GM18498 (cell line): ENCODE data around the gene ASB12.
"Not testable (repeated sequence)": the region's sequence is repeated elsewhere in the genome, so short reads cannot be mapped to it uniquely, and the experiment has no call there.

Experiments used
- ATAC-seq: cut with Tn5 transposase; IDR thresholded peaks from one replicate; pipeline ENCODE4 v1.9.1; 2021; ENCODE audit warnings: mild to moderate bottlenecking, moderate library complexity; ENCODE audit not compliant: unreplicated experiment

The ASB12 gene, protein sequence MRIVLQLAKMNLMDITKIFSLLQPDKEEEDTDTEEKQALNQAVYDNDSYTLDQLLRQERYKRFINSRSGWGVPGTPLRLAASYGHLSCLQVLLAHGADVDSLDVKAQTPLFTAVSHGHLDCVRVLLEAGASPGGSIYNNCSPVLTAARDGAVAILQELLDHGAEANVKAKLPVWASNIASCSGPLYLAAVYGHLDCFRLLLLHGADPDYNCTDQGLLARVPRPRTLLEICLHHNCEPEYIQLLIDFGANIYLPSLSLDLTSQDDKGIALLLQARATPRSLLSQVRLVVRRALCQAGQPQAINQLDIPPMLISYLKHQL

DNA sequence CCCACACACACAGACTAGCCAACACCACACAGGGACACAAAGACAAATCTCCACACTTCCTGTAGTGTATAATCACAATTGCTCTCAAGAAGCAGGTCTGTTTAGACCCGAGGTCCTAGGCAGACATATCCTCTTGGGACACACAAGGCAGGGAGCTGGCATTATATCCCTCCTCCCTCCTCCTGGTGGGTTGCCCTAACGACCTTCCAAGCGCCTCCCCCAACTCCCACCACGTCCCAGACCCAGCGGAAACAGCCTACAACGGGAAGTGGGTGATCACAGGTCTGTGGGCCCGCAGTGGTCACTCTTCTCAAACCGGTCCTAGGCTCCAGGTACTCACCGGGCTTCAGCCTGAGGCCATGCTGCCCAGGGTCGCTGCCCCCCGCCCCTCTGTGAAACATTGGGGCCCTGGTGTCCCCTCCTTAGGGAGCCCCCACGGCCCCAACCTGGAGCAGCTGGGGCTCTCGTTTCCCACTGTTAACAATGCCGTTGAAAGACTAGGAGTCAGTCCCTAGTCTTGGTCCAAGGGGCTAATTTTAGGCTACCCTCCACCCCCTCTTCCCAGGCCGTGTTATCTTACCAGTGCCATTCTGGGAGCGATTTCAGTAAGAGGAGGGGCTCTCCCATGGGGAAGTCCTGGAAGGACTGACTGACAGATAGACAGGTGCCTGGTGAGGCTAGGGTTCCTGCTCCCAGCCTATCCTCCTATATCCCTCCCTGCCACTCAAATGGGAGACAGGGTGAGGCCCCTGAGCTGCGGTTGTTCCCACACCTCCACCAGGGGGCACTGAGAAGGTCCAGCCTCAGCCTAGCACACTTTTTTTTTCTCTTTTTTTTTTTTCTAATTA lies at the start of gene ASB12:
Gene ASB12 (minus strand): TSS at position 485 of the 848 bp plus-strand sequence. CDS start 4,957 bp downstream, outside the sequence.
- ATAC-seq, result no peak

DNA sequence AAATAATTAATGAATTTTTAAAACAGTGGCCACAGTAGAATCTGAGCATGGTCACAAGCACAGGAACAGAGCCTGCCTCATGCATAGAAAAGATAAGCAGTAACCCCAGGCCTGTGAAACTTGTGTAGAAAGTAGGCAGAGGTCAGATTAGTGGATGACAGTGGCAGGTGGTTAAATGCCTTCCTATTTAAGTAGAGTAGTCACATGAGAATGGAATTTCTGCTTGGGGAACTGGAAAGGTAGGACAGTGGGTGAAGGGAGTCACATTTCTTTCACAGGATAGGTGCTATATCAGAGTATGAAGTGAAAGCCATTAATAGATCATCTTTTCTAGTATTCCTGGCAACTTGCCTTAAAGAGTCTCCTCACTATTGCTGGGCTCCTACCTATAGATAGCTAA lies 34.9 kb upstream of the ASB12 start:
- no peak for ATAC-seq

DNA sequence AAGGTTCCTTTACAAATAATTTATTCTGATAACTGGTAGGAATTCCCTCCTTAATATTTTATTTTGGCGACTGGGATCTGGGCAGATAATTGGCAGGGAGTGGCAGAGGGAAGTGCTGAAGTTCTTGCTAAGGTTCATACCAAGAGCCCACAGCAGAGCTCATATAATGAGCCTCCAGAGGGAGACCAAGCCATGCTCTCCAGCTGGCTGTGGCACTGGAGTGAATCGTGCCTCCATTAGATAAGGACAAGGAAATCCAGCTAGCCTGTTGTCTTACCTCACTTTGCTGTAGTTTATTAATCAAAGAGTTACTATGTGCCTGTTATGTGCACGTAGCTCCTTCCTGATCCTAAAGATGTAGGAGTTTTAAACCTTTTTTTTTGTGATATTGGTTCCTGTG lies 1.3 kb downstream of the ASB12 start:
- no peak for ATAC-seq

DNA sequence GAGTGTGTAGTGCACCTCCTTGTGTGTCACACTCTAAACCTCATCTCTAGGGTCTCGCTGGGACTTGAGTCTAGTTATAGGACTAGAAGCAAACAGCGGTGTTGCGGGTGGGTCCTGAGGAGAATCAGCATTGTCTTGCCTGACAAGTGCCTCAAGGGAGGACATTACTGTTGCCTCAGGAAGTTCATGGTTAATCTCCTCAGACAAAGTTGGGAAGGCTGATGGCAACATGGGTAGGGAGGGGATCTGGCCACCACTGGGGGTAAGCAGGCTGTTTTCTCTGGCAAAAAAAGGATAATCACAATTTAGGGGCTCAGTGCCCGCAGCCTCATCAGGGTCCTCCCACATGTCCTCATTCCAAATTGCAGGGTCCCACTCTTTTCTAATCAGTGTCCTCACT lies 12.4 kb downstream of the ASB12 start:
- no peak for ATAC-seq

DNA sequence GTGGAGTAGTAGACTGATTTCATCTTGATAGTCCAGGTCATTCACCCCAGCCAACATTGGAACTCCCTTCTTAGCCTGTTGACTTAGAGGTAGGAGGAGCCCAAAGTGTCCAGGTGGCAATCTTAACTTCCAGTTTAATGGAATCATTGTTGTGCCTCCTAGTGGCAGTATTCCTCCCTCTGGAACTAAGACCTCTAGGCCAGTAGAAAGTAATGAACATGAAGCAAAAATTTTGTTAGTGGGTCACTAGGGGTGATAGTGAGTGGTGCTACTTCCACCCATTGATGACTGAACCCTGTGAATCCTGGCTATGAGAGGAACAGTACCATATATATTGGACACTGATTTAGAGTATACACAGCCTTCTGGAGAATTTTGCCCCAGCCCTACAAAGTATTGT lies 16.4 kb downstream of the ASB12 start:
- ATAC-seq, result not testable (repeated sequence)

DNA sequence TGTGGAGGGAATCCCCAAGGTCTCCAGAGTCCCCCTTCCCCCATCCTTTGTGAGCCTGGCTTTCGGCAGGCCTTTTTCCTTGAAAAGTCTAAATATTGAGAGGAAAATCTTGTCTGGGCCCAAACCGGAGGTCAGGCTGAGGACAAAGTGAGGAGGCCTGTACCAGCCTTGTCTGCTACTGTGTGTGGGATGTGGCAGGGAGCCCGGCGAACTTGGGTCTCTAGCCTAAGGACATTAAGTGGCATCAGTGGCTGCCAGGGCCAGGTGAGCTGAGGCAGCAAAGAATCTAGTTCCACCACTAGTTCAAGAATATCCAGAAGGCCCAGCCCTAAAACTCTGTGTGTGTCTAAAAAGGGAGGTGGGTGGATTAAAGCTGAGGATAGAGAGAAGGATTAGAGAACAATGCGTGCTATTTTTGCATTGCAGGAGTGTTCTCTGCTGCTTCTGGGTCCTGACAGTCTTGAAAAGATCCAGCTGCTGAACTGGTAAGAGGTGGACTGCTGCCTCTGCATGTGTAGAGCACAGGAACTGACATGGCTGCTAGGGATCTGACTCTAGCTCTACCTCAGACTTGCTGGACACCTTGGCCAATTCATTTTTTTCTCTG lies 23.7 kb downstream of the ASB12 start:
- no peak for ATAC-seq

DNA sequence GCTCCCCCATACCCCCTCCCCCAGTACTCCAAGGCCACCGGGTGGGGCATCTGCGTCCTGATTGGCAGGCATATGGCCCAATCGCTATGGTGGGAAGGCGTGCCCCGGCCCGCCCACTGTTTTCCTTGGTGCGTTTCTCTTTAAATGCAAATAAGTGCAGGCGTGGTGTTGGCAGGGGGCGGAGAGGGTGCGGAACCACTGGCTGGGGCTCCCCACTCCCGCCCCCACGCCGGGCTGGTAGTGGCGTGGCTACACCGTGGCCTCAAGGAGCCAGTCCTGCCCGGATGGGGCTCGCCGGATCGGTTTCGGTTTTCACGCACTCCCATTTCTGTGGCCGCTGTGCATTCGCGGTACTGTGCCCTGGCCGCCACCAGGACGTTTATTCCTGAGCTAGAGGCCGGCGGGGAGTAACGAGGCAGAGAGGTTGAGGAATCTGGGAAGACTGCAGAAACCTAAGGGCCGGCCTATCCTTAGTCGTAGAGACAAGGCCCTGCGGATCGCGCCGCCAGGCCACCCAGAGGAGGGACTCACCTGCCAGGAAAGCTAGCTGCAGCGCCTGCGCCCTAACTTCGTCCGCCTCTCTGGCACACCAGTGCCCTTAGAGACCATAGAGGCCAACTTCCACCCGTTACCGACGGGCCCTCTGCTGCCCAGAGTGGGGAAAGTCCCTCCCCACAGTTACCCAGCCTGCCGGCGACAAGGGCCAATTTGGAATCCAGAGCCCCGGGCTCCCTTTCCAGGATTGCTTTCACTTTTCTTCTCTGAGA lies 24.5 kb downstream of the ASB12 start:
- peak; percentile 93 for ATAC-seq

DNA sequence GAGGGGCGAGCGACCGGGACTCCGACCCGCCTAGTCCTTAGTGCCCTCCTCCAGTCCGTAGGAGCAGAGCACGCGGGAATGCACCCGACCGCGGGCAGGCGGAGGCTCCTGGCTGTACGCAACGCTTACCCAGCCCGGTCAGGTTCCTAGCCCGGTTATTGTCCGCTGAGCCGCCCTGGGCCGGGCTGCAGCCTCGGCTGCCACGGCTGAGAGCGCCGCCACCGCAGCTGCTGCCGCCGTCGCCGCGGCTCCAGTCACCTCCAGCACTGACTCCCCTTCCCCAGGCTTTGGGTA lies 25.0 kb downstream of the ASB12 start, which contains the start of gene AMER1:
Gene AMER1 (minus strand): TSS at position 268 of the 294 bp plus-strand sequence. CDS start 12,422 bp downstream, outside the sequence.
- ATAC-seq, result peak; percentile 41

DNA sequence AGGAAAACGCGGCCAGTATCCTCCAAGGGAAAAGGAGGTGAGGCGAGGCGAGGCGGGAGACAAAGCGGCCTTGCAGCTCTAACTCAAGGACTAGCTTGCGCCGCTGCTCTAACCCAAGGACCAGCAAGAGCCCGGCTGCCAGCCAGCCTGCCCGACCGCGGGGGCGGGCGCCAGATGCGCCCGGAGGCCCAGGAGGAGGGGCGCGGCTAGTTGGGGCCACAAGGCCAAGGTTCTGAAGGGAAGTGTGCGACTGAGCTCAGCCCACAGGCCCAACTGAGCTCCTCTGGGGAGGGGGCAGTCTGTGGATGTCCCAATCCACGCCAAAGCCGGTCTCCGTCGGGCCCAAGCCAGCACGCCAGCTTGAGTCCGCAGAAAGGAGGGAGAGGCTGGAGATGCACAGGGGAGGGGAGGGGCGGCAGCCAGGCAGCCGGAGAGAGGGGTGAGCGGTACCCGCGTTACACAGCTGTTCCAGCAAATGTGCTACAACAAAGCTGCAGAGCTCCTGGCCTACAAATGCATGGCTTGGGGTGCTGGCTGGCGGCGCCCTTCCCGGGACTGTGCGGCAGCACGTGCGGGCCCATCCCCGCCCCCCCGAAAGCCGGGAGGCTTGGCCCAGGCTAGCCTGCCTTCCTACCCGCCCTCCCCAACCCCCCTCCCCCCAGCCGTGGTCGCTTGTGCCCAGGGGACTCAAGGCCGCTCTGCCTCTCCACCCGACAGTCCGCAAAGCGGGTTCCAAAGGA lies 25.5 kb downstream of the ASB12 start:
- ATAC-seq, result peak; percentile 8

DNA sequence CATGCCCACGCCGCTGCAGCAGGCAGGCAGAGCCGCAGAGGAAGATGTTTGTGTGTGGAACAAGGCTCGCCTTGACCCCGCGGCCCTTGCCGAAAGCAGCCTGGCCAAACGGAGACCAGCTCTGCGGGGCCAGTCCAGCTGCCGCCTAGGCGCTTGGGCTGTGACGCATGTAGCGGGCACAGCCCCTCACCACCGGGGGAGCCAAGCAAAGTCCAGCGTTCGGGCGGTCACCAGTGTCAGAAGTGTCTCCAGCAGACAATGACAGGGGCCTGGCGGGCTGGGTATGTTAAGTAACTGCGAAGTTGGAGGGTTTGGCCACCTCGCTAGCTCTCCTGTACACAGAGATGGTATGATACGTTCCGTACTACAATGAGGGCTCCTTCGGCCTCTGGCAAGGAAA lies 26.2 kb downstream of the ASB12 start:
- no peak for ATAC-seq

DNA sequence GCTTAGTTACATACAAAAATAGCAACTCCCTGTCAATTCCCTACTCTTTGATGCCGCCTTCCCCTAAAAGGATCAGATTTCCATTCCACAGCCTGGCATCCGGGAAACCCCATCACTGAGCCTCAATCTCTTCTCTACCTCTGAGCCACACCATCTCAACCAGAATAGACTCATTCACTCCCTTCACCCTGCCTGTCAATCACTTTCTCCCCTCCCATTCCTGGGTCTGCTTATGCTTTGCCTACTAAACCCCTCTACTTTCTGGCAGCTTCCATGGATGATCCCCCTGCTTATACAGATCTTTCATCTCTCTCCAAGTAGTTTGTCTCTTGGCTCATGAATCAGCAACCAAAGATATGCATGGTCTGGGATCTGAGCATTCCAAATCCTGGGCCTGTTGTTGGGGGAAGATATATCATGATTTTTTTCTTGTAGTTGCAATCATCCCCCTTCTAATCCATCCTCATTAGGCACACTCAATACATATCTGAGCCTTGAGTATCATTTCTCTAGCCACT lies 27.5 kb downstream of the ASB12 start:
- no peak for ATAC-seq

DNA sequence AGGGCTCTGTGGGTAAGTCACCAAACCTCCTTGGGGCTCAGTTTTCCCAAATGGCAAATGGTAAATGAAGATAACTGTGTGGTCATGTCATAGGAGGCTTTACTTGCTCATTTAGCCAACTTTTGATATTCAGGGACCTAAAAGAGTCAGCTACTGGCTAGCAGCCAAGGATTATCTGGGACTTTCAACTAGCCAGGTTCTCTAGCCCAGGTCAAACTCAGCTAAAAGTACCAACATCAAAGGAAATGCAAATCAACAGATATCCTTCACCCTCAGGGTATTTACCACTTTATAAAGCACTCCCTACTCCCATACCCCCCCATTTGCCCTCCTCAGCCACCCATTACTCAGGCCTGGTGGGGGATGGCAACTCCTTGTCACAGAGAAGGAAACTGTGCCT lies 32.4 kb downstream of the ASB12 start:
- ATAC-seq, result no peak

DNA sequence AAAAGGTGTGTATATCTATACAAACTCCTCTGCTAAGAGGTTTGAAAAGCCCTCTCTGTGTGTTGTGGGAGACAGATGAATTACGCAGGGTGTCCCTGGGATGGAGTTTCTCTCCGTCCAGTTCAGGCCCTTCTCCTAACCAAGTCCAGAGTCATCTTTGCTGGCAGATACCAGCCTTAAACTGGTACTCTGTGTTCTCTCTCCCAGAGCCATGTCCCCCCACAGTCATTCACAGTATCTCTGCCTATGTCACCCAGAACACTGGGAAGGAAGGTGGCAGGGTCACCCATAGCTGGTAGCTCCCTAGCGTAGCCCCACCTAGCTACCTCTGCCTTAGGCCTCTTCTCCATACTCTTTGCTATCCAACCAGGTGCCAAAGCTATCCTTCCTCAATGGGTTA lies 33.8 kb downstream of the ASB12 start:
- ATAC-seq, result no peak

DNA sequence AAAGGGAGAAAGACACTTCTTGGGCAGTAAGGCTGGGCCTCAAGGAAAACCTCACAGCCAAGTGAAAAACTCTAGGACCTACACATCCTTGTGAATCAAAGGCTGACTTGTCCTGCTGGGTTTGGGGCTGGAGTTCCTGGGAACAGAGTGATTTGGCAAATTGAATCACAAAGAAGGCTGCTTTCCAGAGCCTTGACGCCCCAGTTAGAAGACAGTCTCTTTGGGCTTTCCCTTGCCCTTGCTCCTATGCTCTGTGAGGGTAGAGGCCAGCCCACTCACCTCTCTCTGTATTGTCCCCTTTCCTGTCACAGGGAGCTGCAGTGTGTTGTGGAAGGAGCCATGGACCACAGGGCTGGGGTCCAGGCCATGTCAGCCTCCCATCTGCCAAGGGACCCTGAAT lies 34.5 kb downstream of the ASB12 start:
- no peak for ATAC-seq

DNA sequence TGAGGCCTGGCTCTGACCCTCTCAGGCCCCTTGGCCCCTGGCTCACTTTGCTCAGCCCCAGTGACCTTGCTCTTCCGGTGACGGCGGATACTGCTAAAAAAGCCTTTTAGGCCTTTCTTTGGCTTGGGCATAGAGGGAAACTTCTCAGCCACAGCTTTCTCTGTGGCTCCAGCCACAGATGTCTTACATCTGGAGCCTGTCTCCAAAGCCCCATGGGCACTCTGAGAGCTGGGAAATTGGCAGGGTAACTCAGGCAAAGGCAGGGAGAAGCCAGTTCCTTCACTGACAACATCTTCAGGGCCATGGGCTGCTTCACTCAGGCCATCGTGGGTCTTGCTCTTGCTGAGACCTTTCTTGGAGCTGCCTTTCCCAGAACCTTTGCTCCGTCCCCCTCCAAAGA lies 37.7 kb downstream of the ASB12 start:
- ATAC-seq, result no peak

DNA sequence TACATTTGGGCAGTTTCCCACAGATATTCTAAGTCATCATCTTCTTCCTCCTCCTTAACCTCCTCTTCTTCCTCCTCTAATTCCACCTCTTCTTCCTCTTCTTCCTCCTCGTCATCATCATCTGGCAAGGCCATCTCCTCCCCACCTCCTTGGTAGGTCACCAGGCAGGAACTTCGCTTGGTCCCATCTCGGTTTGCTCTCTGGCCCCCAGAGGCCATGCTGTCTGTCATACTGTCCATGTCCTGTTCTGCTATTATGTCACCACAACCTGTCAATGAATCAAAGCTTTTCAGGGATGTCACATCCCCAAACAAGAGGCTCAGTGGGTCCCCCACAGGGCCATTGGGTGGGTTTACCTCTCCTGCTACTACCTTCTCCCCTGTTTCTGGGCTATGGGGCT lies 38.4 kb downstream of the ASB12 start:
- ATAC-seq, result no peak

DNA sequence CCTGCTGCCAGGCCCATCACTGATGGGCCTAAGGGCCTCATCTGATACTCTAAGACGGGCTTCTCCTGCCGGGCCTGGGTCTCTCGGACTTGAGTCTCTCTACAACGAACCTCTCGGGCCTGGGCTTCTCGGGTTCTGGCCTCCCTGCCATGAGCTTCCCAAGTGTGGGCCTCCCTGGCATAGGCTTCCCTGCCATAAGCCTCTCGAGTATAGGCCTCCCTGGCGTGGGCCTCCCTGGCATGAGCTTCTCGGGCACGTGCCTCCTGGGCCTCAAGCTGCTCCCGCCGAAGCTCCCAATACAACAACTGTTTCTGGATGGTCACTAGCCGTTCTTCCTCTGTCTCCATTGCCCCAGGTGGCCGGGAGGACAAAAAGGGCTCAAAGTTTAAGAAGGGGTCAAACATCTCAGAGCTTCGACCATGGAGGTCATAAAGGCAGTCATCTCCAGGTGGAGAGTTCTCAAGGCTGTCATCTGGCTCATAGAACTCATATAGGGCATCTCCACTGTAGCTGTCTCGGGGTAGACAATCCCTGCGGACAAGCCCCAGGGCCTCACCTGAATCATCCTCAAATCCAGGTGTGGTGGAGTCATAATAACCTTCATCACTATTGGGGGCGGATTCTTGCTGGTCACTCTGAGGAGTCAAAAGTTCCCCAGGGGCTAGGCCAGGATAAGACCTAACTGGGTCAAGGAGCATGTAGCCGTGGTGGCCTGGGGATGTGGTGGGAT lies 39.0 kb downstream of the ASB12 start:
- ATAC-seq, result no peak

DNA sequence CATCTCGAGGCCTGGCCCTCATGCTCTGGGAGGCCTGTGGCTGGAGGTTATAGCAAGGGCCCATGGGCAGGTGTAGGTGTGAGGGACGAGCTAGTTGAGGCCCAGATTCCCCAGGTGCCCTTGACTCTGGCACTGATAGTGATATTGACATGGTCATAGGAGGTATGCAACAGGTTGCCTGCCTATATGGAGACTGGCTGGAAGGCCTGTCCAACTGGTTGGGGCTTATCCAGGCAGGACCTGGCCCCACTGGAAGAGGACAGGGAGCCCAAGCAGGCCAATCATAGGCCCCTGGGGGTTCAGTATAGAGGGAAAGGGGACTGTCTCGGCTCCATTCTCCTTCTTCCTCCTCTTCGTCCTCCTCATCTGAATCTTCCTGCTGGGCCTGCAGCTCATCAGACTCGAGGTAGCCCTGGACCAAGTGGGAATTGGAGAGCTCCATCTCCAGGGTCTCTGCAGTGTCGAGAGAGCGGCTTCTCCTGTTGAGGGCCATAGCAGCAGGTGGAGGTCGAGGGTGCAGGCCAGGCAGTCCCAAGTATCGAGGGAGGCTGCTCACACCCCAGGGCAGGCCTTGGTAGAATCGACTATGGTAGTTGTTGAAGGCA lies 40.2 kb downstream of the ASB12 start:
- no peak for ATAC-seq

DNA sequence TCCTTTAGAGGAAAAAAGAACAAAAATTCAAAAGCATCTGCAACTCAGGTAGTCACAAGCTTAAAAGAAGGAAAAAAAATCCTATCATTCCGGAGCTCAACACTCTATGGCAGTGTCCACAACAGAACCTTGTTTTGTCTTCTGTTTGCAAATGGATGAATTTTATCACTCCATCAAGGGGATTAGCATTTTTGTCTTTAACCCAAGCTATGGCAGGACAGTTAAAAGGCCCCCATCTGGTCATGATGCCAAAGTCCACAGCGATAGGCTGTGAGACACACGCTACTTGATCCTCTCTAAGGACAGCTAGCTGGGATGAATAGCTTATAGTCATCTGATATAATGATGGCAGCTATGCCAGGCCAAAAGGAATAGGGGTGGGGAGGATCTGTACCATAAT lies 41.5 kb downstream of the ASB12 start:
- no peak for ATAC-seq
